ENCODE results near the gene BLOC1S5. TPM values are rescaled to one million over a fixed set of nuclear protein-coding genes. Genes with fewer than 3 reads are reported as not detected.

Gene BLOC1S5
- polyA plus RNA-seq, 2 of the 4 experiments (the other 2 are of a cell fraction) = 10.2 to 10.8 TPM

- ChIA-PET POLR2A (no interaction called here), CTCF (no interaction called here)
- WGBS (ENCODE audit: missing lambda C conversion rate) = 93% methylated on average over 3 of the region's 3 CpGs
- no peak overlapping the region for H3K27ac ChIP-seq
- H3K4me3 ChIP-seq = no peak overlapping the region
- no peak for FAIRE-seq
- no peak for DNase-seq (ENCODE audit: low read depth in 1 of 2, low spot score in 1 of 2)
- no peaks in the 10 kb centered on the region for H3K9me3 ChIP-seq
- peaks cover 23% of the 10 kb centered on the region for H3K4me1 ChIP-seq
- TF ChIP-seq POLR2A (IDR thresholded peaks at IDR 0.05; ENCODE audit: low read length) = no peak
- TF ChIP-seq MAFK (IDR thresholded peaks at IDR 0.05; ENCODE audit: partially characterized antibody) = no peak
- no peak for TF ChIP-seq ELK1 (IDR thresholded peaks at IDR 0.05; ENCODE audit: low read depth, low read length)
- TF ChIP-seq RFX5 (IDR thresholded peaks at IDR 0.05) = no peak
- TF ChIP-seq RNF2 (IDR thresholded peaks at IDR 0.05; ENCODE audit: borderline replicate concordance, low read depth) = no peak
- no peak for TF ChIP-seq GATA3 (IDR thresholded peaks at IDR 0.05; ENCODE audit: borderline replicate concordance)
- no peak for TF ChIP-seq PHF8 (IDR thresholded peaks at IDR 0.05; ENCODE audit: borderline replicate concordance, low read depth)
- TF ChIP-seq E2F6 (IDR thresholded peaks at IDR 0.05; ENCODE audit: borderline replicate concordance, low read depth) = no peak
- TF ChIP-seq FOSB (CRISPR knock-in tag; IDR thresholded peaks at IDR 0.05) = no peak
- TF ChIP-seq NPAS2 (CRISPR knock-in tag; IDR thresholded peaks at IDR 0.05; ENCODE audit: borderline replicate concordance) = no peak
- TF ChIP-seq JUN (IDR thresholded peaks at IDR 0.05) = no peak
- TF ChIP-seq PBX3 (IDR thresholded peaks at IDR 0.05) = no peak
- no peak for TF ChIP-seq MYC (IDR thresholded peaks at IDR 0.05; ENCODE audit: borderline replicate concordance, low read length)
- TF ChIP-seq USF2 (IDR thresholded peaks at IDR 0.05) = no peak
- TF ChIP-seq HOXB5 (CRISPR knock-in tag; IDR thresholded peaks at IDR 0.05) = no peak
- TF ChIP-seq ATOH8 (CRISPR knock-in tag; IDR thresholded peaks at IDR 0.05; ENCODE audit: low read depth) = no peak
- no peak overlapping the region for H3K4me2 ChIP-seq
- no peak for ATAC-seq
Observed at GRCh38 chr6:7970616-7971015, 93.6 kb downstream of the BLOC1S5 start.

Other genes with a start within 250 kb of the BLOC1S5 start
- gene TXNDC5, start 153.6 kb downstream of the BLOC1S5 start, polyA plus RNA-seq (2011; rRNA removed) = 134 and 199 TPM in 2 replicates
- gene TXNDC5, start 153.6 kb downstream of the BLOC1S5 start, polyA plus RNA-seq (2017; fragmentation: RNase III; extraction: RNeasy Plus Mini Kit Qiagen cat#74134 plus additional on column Dnase treatment) = 111 to 115 TPM (median 111 TPM) in 3 replicates
- 107 and 122 TPM in 2 replicates for gene EEF1E1, start 38.2 kb upstream of the BLOC1S5 start, polyA plus RNA-seq (2011; rRNA removed)
- 114 to 132 TPM (median 119 TPM) in 3 replicates for gene EEF1E1, start 38.2 kb upstream of the BLOC1S5 start, polyA plus RNA-seq (2017; fragmentation: RNase III; extraction: RNeasy Plus Mini Kit Qiagen cat#74134 plus additional on column Dnase treatment)

Data from A549 (cell line).